K562 treated with DMSO at 1 percent for 48 hours (cell line): ENCODE measurements around the gene BLACAT1. TPM values are rescaled to one million over a fixed set of nuclear protein-coding genes. Genes with fewer than 3 reads are reported as not detected.

ENCODE experiments used
- total RNA-seq: library from RNA; unstranded; fragments of 300-600 nt; gene quantifications from 2 replicates; pipeline ENCODE4 v1.2.3, GENCODE V29; 2022; ENCODE audit warnings: low replicate concordance; ENCODE audit errors: extremely low read depth

Gene BLACAT1
- not detected in 2 replicates for total RNA-seq

GRCh38 chr1:205455581-205456382 lies at the start of gene BLACAT1:
Gene BLACAT1, minus strand, starts transcription at chr1:205456045.

GRCh38 chr1:205504311-205505075 lies 48.6 kb upstream of the BLACAT1 start, which contains the start of gene CDK18:
Gene CDK18, plus strand, starts transcription at chr1:205504669. Its CDS starts 18,499 bp downstream, at chr1:205523168.

DNA sequence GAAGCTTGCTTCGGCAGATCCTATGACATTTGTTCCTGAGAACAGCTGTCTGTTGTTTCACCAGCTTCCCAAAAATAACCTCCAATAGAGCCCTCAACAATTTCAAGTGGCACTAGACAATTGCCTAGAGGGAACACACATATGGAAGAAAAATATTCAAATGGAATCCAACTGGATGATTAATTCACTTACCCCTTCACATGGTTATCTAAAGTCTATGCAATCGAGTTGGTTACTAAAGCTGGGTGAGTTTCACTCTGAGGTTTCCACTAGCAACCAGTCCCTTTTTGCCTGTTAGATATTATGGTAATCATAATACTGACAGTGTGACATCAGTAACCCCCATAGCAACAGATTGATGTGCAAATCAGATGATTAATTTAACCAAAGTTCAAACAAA lies 34.0 kb downstream of the BLACAT1 start, which contains the start of gene LEMD1:
LEMD1 (minus strand) TSS at position 259 of the 400 bp plus-strand sequence. CDS start 1,520 bp downstream, outside the sequence.

Other genes starting within 250 kb of the BLACAT1 start
- gene DSTYK, start 244.3 kb downstream of the BLACAT1 start, total RNA-seq = not detected in 2 replicates
- not detected in 2 replicates for gene TMCC2, start 228.1 kb downstream of the BLACAT1 start, total RNA-seq
- not detected in 2 replicates for gene NUAK2, start 134.3 kb downstream of the BLACAT1 start, total RNA-seq
- not detected in 2 replicates for gene KLHDC8A, start 99.1 kb downstream of the BLACAT1 start, total RNA-seq
- not detected in 2 replicates for gene LEMD1, start 34.0 kb downstream of the BLACAT1 start, total RNA-seq
- gene CDK18, start 48.6 kb upstream of the BLACAT1 start, total RNA-seq = not detected in 2 replicates
- not detected in 2 replicates for gene ELK4, start 176.0 kb upstream of the BLACAT1 start, total RNA-seq
- not detected in 2 replicates for gene SLC45A3, start 224.5 kb upstream of the BLACAT1 start, total RNA-seq